ENCODE data around the gene PPP1R15B.

The PPP1R15B gene

GRCh38 chr1:204411451-204412204 lies at the start of gene PPP1R15B:
PPP1R15B (minus strand) TSS chr1:204411817; CDS start chr1:204411411, 406 bp downstream.
- H3K4me3 ChIP-seq (ENCODE audit: low read depth, low read length): peak within 1 kb of the TSS; percentile 98

- H3K4me3 ChIP-seq (ENCODE audit: low read depth, low read length): no peak overlapping the region
Observed at GRCh38 chr1:204460346-204460745, 48.7 kb upstream of the PPP1R15B start.

DNA sequence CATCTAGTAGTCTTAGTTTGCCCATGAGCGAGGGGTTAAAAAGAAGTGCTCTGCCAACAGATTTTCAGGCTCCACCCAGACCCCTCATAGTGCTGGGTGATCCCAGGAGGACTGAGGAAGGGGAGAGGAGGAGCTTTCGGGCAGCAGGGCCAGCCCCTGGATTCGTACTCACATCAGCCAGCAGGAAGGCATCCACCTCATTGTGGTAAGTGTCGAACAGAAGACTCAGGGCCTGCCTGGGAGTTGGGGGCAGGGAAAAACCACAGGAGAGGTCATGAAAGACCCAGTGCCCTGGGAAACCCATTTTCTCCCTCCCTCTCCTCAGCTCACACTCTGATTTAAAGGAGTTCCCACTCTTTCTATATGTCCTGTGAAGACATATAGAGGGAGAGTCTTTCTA lies 48.1 kb upstream of the PPP1R15B start:
- no peak overlapping the region for H3K4me3 ChIP-seq (ENCODE audit: low read depth, low read length)

DNA sequence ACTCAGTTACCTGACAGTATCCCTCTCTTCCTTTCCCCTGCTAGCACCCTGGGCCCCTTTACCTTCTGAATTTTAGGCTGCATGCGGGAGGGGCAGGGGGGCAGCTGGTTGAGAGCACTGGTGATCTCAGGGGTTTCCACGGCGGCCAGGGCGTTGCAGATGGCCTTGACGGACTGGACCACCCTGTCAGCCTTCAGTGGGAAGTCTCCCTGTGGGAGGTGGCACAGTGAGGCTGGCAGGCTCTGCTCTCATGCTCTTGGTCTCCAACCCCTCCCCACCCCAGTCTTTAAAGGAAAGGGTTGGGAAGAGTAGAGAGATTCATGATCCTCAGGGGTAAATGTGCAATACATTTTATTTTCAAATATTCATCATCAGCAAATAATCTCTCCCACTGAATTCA lies 46.0 kb upstream of the PPP1R15B start:
- no peak overlapping the region for H3K4me3 ChIP-seq (ENCODE audit: low read depth, low read length)

- H3K4me3 ChIP-seq (ENCODE audit: low read depth, low read length): no peak overlapping the region
Observed at GRCh38 chr1:204456826-204457442, 45.3 kb upstream of the PPP1R15B start.

GRCh38 chr1:204455831-204456145 lies 44.2 kb upstream of the PPP1R15B start:
- H3K4me3 ChIP-seq (ENCODE audit: low read depth, low read length): no peak overlapping the region

- no peak overlapping the region for H3K4me3 ChIP-seq (ENCODE audit: low read depth, low read length)
Observed at GRCh38 chr1:204455063-204455830, 43.6 kb upstream of the PPP1R15B start.

DNA sequence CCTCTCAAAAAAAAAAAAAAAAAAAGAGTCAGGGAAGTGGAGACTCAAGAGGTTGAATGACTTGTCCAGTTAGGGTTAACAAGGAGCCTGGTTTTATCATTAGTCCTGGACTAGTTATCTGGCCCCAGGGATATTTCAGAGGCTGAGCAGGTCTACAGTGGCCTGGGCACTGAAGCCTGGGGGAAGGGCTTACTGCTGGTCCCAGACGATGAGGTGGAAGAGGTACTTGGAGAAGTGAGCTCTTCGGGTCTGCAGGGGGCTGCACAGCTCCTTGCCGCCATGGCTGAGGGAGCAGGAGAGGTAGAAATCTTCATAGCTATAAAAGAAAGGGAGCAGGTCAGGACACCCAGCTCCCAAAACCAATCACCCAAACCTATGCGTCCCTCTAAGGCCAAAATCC lies 42.9 kb upstream of the PPP1R15B start:
- no peak overlapping the region for H3K4me3 ChIP-seq (ENCODE audit: low read depth, low read length)

GRCh38 chr1:204453141-204453772 lies 41.6 kb upstream of the PPP1R15B start:
- H3K4me3 ChIP-seq (ENCODE audit: low read depth, low read length): no peak overlapping the region

DNA sequence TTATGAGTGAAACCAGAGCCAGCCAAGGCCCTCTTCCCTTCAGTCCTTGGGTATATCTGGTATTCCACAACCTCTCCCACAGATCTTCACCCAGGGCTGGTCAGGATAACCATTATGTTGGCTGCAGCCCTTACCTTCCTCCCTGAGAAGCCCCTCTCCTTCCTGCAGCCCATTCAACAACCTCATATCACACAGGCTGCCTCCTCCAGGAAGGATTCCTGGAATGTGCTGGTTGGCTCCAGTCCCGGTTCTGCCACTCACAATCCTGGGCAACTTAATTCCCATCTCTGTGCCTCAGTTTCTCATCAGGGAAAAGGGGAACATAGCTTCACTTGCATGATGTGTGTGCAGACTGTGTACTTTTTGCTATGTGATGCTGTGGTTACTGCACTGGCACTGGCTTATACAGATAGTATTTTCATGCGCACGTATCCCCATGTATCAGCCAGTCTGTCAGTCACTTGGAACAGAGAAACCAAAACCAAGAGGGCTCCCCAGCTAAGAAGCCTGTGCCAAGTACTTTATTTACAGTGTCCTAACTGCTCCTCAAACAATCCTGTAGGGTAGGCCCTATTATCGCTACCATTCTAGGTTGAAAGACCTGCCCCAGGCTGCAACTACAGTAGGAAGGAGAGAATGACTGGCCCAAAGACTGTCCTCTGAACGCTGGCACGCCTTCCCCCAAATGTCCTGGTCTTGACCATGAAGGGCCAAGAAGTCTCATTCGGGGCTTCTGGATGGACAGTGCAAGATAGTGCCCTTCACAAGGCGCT lies 39.9 kb upstream of the PPP1R15B start:
- no peak overlapping the region for H3K4me3 ChIP-seq (ENCODE audit: low read depth, low read length)

GRCh38 chr1:204450461-204451257 lies 39.0 kb upstream of the PPP1R15B start:
- no peak overlapping the region for H3K4me3 ChIP-seq (ENCODE audit: low read depth, low read length)

DNA sequence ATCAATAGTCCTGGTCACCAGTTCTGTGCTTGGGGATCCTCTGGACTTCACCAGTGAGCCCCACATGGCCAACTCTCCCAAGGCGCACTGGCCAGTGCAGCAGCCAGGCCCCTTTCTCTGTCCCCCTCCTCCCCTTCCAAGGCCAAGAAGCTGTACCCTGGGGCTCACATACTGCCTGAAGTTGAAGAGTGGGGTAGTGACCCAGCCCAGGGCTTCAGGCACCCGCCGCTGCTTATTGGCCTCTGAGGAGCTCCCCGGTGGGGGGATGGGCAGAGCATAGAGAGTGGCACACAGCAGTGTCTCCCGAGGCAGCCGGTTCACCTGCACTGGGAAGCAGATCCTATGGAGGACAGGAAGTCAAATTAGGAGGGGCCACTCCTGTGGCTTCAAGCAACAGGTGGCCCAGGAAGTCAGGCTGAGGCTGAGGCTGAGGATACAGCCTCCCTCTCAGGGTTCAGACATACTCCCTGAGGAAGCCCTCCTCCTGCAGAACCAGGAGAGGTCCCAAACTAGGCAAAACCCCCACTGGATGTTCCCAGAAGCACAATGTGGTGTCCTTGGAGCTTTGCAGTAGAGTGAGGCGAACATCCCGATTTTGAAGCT lies 38.2 kb upstream of the PPP1R15B start:
- no peak overlapping the region for H3K4me3 ChIP-seq (ENCODE audit: low read depth, low read length)

DNA sequence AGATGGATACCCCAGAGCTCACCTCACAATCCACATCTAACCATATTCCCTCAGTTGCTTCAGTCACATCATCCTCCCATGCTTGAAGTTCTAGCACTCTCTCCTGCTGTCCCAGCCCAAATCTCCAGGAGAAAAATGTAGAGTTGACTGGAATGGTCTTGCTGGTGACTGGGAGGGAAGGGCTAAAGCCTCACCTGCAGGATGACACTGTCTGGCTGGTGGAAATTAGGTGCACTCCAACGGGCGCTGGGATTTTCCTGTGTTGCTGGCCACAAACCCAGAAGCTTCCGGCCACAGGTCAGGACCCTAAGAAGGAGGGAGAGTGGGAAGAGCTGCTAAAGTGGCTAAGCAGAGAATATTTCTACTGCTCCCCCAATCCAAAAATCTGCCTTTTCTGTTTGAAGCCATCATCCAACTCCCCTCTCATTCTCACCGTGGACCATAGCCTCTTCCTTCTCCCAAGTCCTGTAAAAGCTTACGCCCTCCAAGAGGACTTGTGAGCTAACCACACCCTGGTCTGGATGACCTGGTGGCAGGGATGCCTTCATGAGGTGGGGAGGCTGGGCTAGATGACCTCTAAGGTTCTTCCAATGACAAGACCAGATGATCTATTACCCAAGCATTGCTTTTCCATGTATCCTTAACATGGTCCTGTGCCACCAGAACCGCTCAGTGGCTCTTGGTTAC lies 37.5 kb upstream of the PPP1R15B start:
- no peak overlapping the region for H3K4me3 ChIP-seq (ENCODE audit: low read depth, low read length)

DNA sequence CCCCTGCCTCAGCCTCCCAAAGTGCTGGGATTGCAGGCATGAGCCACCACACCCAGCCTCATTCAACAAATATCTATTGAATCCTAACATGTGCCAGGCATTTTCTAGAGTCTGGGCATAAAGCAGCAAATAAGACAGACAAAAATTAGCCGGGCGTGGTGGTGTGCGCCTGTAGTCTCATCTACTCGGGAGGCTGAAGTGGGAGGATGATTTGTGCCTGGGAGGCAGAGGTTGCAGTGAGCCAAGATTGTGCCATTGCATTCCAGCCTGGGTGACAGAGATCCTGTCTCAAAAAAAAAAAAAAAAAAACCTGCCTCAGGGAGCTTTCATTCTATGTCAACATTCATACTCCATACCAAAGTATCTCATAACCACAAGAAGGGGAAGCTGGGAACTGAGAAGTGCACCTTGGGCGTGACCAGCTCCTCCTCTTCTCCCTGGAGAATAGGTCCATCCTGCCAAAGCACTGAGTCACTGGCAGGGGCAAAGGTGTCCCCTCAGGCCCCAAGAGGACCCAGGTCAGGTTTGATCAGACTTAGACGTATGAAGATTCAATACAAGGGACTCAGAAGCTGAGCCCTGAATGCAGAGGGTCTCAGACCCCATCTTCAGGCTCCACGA lies 36.8 kb upstream of the PPP1R15B start:
- H3K4me3 ChIP-seq (ENCODE audit: low read depth, low read length): no peak overlapping the region

GRCh38 chr1:204447736-204448135 lies 36.1 kb upstream of the PPP1R15B start:
- H3K4me3 ChIP-seq (ENCODE audit: low read depth, low read length): no peak overlapping the region

GRCh38 chr1:204447190-204447589 lies 35.6 kb upstream of the PPP1R15B start:
- H3K4me3 ChIP-seq (ENCODE audit: low read depth, low read length): no peak overlapping the region

DNA sequence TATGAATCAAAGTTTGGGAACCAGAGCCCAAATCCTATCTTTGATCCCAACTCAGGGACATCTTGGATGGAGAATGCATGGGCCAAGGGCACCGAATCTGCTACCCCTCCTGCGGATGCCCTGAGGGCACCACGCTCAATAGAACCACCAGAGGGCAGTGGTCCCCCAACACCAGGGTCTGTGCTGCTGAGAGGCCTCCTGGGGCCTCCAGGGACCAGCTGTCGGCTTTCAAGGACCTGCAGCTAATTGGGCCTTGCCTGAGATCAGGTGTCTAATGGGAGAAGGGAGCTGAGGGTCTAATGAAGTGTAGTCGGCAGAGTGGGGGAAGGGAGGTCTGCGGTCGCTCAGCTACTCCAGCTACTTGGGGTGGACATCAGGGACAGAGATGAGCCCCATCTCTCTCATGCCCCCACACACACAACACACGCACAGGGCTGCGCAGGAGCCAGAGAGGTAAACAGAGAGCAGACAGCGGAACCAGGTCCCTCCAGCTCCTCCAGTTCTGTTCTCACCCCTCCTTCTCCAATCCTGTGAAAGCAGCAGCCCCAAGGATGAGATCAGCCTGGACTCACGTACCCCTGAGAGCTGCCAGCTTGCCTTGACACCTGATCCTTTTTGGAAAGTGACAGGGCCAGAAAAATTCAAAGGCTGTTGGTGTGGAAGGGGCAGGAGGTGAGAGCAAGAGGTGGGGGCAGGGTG lies 34.9 kb upstream of the PPP1R15B start:
- no peak overlapping the region for H3K4me3 ChIP-seq (ENCODE audit: low read depth, low read length)

GRCh38 chr1:204445860-204446412 lies 34.3 kb upstream of the PPP1R15B start:
- no peak overlapping the region for H3K4me3 ChIP-seq (ENCODE audit: low read depth, low read length)
